Glutamatergic neuron (in vitro differentiated cells): ENCODE measurements around the gene SMIM43. TPM values are rescaled to one million over a fixed set of nuclear protein-coding genes. Genes with fewer than 3 reads are reported as not detected.

Source experiments
- DNase-seq: peaks from one replicate; pipeline ENCODE4 v3.0.0; 2022
- H3K27ac Mint-ChIP-seq: one replicate; pipeline ENCODE4 v1.8.0; 2020; ENCODE audit warnings: mild to moderate bottlenecking, mixed read lengths, inconsistent platforms; ENCODE audit not compliant: unreplicated experiment
- H3K27me3 Mint-ChIP-seq: one replicate; pipeline ENCODE4 v1.8.0; 2020; ENCODE audit warnings: mild to moderate bottlenecking, moderate library complexity, mixed read lengths, inconsistent platforms; ENCODE audit not compliant: unreplicated experiment
- H3K36me3 Mint-ChIP-seq: one replicate; pipeline ENCODE4 v1.8.0; 2020; ENCODE audit warnings: mild to moderate bottlenecking, mixed read lengths, inconsistent platforms; ENCODE audit not compliant: unreplicated experiment
- H3K4me1 Mint-ChIP-seq: one replicate; pipeline ENCODE4 v1.8.0; 2020; ENCODE audit warnings: mild to moderate bottlenecking, low read depth, mixed read lengths, inconsistent platforms; ENCODE audit not compliant: unreplicated experiment
- H3K4me3 Mint-ChIP-seq: one replicate; pipeline ENCODE4 v1.8.0; 2020; ENCODE audit warnings: mild to moderate bottlenecking, mixed read lengths, inconsistent platforms; ENCODE audit not compliant: unreplicated experiment
- H3K9me3 Mint-ChIP-seq: one replicate; pipeline ENCODE4 v1.8.0; 2020; ENCODE audit warnings: mild to moderate bottlenecking, moderate library complexity, mixed read lengths, inconsistent platforms; ENCODE audit not compliant: unreplicated experiment
- total RNA-seq: library from RNA; stranded (reverse); fragmentation: NEBNext Ultra II Directional; extraction: Animal tissue kit (Norgen Biotek cat#: 25700); gene quantifications from one replicate; pipeline ENCODE4 v1.2.1, GENCODE V29; 2021; ENCODE audit not compliant: unreplicated experiment
- TF ChIP-seq, protein P1 (sequence below): fragments of 200-600 bp; sonication (generic); IDR thresholded peaks from one replicate; pipeline ENCODE4 v1.5.0; 2021; ENCODE audit not compliant: partially characterized antibody, unreplicated experiment

SMIM43 gene
- total RNA-seq, 1 donor from 2014 or later = not detected

DNA sequence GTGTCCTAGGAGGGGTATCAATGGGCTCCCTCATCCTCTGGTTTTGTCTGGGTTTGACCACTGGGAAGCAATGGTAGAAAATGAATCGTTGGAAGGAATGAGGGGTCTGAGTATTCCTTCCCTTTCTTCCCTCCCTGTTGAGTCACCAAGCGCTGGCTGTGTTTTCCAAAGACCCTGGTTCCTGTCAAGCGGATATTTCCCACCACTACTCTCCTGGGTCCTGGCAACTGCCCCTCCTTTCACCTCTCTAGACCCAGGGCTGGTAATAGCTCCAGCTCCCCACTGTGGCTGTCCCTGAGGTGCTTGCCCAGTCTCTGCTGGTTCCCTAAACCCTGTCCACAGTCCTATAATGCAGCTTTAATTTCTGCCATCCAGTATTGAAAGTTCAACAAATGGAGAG lies 22.2 kb downstream of the SMIM43 start:
- Mint-ChIP-seq H3K27ac (no peak overlapping the region), H3K9me3 (peaks cover 11% of the 10 kb centered on the region), H3K4me3 (no peak overlapping the region), H3K36me3 (no peaks in the 10 kb centered on the region), H3K27me3 (peaks cover 7% of the 10 kb centered on the region), H3K4me1 (peaks cover 24% of the 10 kb centered on the region)
- TF ChIP-seq, protein P1, sequence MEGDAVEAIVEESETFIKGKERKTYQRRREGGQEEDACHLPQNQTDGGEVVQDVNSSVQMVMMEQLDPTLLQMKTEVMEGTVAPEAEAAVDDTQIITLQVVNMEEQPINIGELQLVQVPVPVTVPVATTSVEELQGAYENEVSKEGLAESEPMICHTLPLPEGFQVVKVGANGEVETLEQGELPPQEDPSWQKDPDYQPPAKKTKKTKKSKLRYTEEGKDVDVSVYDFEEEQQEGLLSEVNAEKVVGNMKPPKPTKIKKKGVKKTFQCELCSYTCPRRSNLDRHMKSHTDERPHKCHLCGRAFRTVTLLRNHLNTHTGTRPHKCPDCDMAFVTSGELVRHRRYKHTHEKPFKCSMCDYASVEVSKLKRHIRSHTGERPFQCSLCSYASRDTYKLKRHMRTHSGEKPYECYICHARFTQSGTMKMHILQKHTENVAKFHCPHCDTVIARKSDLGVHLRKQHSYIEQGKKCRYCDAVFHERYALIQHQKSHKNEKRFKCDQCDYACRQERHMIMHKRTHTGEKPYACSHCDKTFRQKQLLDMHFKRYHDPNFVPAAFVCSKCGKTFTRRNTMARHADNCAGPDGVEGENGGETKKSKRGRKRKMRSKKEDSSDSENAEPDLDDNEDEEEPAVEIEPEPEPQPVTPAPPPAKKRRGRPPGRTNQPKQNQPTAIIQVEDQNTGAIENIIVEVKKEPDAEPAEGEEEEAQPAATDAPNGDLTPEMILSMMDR = no peak
- DNase-seq = no peak

DNA sequence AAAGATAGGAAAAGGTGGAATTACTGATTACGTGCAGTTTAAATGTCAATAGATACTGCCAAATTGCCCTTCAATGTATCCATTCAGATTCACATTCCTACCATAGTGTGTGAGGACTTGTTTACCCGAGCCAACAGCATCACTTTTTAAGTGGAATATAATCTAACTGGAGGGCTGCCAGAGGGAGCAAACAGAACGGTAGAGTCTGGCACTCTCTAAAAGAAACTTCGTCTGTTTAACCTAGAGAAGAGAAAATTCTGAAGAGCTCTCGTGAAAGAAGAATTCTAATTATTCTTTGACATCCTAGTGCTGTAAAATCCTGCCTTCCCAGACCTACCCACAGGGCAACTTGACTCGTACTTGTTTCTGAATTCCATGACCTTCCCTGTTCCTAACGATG lies 23.2 kb downstream of the SMIM43 start:
- Mint-ChIP-seq H3K4me3 (no peak overlapping the region), H3K27ac (no peak overlapping the region), H3K4me1 (peaks cover 25% of the 10 kb centered on the region), H3K27me3 (peaks cover 4% of the 10 kb centered on the region), H3K9me3 (peaks cover 11% of the 10 kb centered on the region), H3K36me3 (no peaks in the 10 kb centered on the region)
- no peak for DNase-seq
- TF ChIP-seq, protein P1 = no peak

DNA sequence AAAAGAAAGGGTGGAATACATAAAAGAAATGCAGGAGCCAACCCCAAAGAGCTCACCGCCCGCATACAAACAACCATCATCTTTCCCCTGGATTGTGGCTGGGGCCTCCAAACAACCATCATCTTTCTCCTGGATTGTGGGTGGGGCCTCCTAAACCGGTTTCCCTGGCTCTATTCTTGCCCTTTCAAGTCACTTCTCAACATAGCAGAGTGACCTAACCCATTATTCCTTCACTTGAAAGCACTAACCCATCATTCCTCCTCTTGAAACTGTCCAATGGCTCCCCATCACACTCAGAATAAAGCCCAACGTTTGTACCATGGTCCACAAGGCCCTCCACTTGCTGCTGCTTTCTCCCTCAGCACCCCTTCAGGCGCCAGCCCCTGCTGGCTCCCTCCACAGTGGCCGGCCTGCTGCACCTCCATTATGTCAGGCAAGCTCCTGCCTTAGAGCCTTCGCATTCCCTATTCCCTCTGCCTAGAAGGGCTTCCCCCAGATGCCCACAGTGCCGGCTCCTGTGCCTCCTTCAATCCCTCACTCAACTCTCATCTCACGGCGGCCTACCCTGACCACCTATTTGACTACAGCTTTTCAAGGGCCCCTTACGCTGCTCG lies 24.1 kb downstream of the SMIM43 start:
- Mint-ChIP-seq H3K36me3 (no peaks in the 10 kb centered on the region), H3K4me3 (no peak overlapping the region), H3K4me1 (peaks cover 25% of the 10 kb centered on the region), H3K27me3 (peaks cover 4% of the 10 kb centered on the region), H3K9me3 (peaks cover 11% of the 10 kb centered on the region), H3K27ac (no peak overlapping the region)
- TF ChIP-seq, protein P1 = no peak
- DNase-seq = no peak

- Mint-ChIP-seq H3K36me3 (no peaks in the 10 kb centered on the region), H3K4me3 (no peak overlapping the region), H3K4me1 (peaks cover 25% of the 10 kb centered on the region), H3K27me3 (peaks cover 2% of the 10 kb centered on the region), H3K9me3 (peaks cover 11% of the 10 kb centered on the region), H3K27ac (peak overlapping the region; percentile 56)
- TF ChIP-seq, protein P1 = no peak
- DNase-seq = no peak
Observed at GRCh38 chr4:121739575-121739974, 25.4 kb downstream of the SMIM43 start.

GRCh38 chr4:121738780-121739535 lies 26.0 kb downstream of the SMIM43 start:
- Mint-ChIP-seq H3K27me3 (peaks cover 2% of the 10 kb centered on the region), H3K9me3 (peaks cover 11% of the 10 kb centered on the region), H3K36me3 (no peaks in the 10 kb centered on the region), H3K4me3 (peak overlapping the region; percentile 31), H3K27ac (peak overlapping the region; percentile 56), H3K4me1 (peaks cover 25% of the 10 kb centered on the region)
- DNase-seq = no peak
- TF ChIP-seq, protein P1 = no peak
